ENCODE data around the gene FRMPD4. TPM values are rescaled to one million over a fixed set of nuclear protein-coding genes. Genes with fewer than 3 reads are reported as not detected.
"Not testable (repeated sequence)": the region's sequence is repeated elsewhere in the genome, so short reads cannot be mapped to it uniquely, and the experiment has no call there.

The FRMPD4 gene
- polyA plus RNA-seq, 1 donor from 2014 or later, result not detected

DNA sequence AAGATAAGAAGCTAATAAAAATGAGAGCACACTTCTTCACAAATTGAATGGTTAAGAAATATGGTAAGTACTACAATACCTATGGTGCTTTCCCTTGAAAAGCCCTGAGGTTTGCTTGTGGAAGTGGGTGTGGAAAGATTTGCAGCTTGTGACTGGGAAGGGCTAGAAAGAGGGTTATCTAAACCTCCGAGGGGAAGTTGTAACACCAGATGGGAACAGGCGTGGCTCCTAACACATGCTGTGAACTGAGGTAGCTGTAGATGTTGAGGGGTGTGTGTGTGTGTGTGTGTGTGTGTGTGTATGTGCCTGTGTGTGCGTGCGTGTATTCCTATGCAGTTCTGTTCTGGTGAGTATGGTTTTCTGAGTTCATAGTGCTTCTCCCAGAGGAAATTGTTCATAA, 21.5 kb downstream of the FRMPD4 start:
- H3K27ac Mint-ChIP-seq, result no peak overlapping the region
- H3K9me3 Mint-ChIP-seq, result peaks cover 0 to 1% (median 0%) of the 10 kb centered on the region in 3 donors
- H3K36me3 Mint-ChIP-seq, result no peaks in the 10 kb centered on the region
- H3K4me1 Mint-ChIP-seq, result no peaks in the 10 kb centered on the region
- H3K27me3 Mint-ChIP-seq, result no peaks in the 10 kb centered on the region
- no peak overlapping the region for H3K4me3 Mint-ChIP-seq

- Mint-ChIP-seq H3K4me3 (no peak overlapping the region), H3K4me1 (no peaks in the 10 kb centered on the region), H3K36me3 (no peaks in the 10 kb centered on the region), H3K9me3 (peaks cover 0 to 2% (median 1%) of the 10 kb centered on the region in 3 donors), H3K27me3 (no peaks in the 10 kb centered on the region), H3K27ac (no peak overlapping the region)
These were observed 24.1 kb downstream of the FRMPD4 start for GRCh38 chrX:12162420-12162819.

- H3K9me3 Mint-ChIP-seq, H3K36me3 Mint-ChIP-seq, H3K4me1 Mint-ChIP-seq, H3K27me3 Mint-ChIP-seq, H3K27ac Mint-ChIP-seq, H3K4me3 Mint-ChIP-seq: not testable (repeated sequence)
These were observed 25.9 kb downstream of the FRMPD4 start for GRCh38 chrX:12164180-12164579.

GRCh38 chrX:12170755-12171154, 32.5 kb downstream of the FRMPD4 start:
- no peaks in the 10 kb centered on the region for H3K4me1 Mint-ChIP-seq
- H3K27ac Mint-ChIP-seq, result no peak overlapping the region
- no peak overlapping the region for H3K4me3 Mint-ChIP-seq
- peaks cover 0 to 3% (median 0%) of the 10 kb centered on the region in 3 donors for H3K9me3 Mint-ChIP-seq
- H3K27me3 Mint-ChIP-seq, result peaks cover 1% of the 10 kb centered on the region
- no peaks in the 10 kb centered on the region for H3K36me3 Mint-ChIP-seq

DNA sequence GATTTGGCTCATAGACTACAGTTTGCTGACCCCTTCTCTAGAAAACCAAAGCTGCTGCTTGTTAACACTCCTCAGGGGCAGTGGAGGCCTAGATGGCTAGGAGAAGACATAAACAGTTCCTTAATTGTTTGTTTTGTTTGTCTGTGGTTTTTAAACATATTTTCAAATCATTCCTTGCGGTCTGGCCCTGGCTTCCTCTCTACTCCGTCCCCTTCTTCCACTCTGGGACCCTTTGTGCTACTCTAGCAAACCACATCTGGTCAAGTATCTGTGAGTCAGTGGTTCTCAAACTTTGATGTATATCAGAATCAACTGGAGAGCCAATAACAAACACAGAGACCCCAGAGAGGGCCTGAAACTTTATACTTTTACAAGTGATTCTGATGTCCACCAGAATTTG, 36.1 kb downstream of the FRMPD4 start:
- Mint-ChIP-seq H3K9me3 (peaks cover 0 to 2% (median 0%) of the 10 kb centered on the region in 3 donors), H3K27ac (no peak overlapping the region), H3K36me3 (no peaks in the 10 kb centered on the region), H3K4me3 (no peak overlapping the region), H3K27me3 (peaks cover 1% of the 10 kb centered on the region), H3K4me1 (peaks cover 0 to 2% (median 0%) of the 10 kb centered on the region in 3 donors)

- Mint-ChIP-seq H3K4me3 (no peak overlapping the region), H3K27me3 (no peaks in the 10 kb centered on the region), H3K27ac (no peak overlapping the region), H3K4me1 (no peaks in the 10 kb centered on the region), H3K36me3 (no peaks in the 10 kb centered on the region), H3K9me3 (peaks cover 0 to 2% (median 1%) of the 10 kb centered on the region in 3 donors)
These were observed 58.8 kb downstream of the FRMPD4 start for GRCh38 chrX:12197030-12197429.

DNA sequence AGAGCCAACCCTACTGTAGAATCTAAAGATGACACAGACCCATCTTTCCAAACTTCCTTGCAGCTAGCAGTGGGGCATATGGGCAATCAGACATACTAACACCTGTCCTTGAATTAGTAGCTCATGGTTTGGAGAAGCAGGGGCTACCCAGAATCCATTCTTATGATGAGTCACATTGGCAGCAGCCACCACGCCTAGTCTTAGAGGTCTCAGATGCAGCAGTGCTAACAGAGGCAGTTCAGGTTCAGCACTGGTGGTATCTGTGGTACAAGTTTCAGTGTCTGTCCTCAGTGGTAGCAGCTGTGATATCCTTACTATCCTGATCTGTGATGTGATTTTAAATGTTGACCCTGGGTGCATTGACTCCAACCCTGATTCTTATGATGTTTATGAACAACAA, 68.1 kb downstream of the FRMPD4 start:
- H3K4me1 Mint-ChIP-seq, result no peaks in the 10 kb centered on the region
- H3K4me3 Mint-ChIP-seq, result no peak overlapping the region
- no peak overlapping the region for H3K27ac Mint-ChIP-seq
- no peaks in the 10 kb centered on the region for H3K27me3 Mint-ChIP-seq
- H3K36me3 Mint-ChIP-seq, result peaks cover 2% of the 10 kb centered on the region
- peaks cover 0 to 4% (median 3%) of the 10 kb centered on the region in 3 donors for H3K9me3 Mint-ChIP-seq

DNA sequence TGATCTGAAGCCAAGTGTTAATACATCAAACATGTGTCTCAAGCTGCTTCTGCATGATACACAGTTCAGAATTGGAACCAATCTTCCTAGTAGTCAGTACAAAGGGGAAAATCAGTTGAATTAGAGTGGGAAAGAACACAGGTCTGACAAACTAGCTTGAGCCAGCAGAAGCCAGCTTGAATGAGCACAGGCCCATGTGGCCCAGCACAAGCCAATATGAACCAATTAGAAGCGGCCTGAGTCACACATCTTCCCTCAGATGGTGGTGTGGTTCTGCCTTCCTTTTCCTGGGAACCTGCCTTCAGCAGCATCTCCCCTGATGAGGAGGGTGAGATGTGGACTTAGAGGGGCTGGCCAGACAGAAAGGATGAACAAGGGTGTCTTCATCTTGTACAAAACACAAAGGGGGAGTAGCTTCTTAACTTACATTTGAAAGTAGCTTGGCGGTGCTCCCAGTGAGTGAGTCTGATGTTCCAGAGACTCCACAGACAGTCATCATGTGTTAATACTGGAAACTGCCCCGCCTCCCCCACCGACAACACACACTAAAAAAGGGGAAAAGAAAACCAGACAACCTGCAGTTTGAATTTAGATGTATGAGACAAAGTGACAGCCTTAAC, 72.0 kb downstream of the FRMPD4 start:
- Mint-ChIP-seq H3K27me3 (no peaks in the 10 kb centered on the region), H3K4me3 (no peak overlapping the region), H3K9me3 (peaks cover 0 to 6% (median 3%) of the 10 kb centered on the region in 3 donors), H3K4me1 (no peaks in the 10 kb centered on the region), H3K27ac (no peak overlapping the region), H3K36me3 (peaks cover 2% of the 10 kb centered on the region)

- H3K4me1 Mint-ChIP-seq, result no peaks in the 10 kb centered on the region
- H3K27me3 Mint-ChIP-seq, result no peaks in the 10 kb centered on the region
- H3K36me3 Mint-ChIP-seq, result peaks cover 2% of the 10 kb centered on the region
- H3K4me3 Mint-ChIP-seq, result no peak overlapping the region
- peaks cover 0 to 6% (median 3%) of the 10 kb centered on the region in 3 donors for H3K9me3 Mint-ChIP-seq
- H3K27ac Mint-ChIP-seq, result no peak overlapping the region
These were observed 72.7 kb downstream of the FRMPD4 start for GRCh38 chrX:12210971-12211370.

GRCh38 chrX:12223650-12224049, 85.4 kb downstream of the FRMPD4 start:
- H3K4me3 Mint-ChIP-seq, result no peak overlapping the region
- no peaks in the 10 kb centered on the region for H3K36me3 Mint-ChIP-seq
- H3K9me3 Mint-ChIP-seq, result no peaks in the 10 kb centered on the region
- H3K27ac Mint-ChIP-seq, result no peak overlapping the region
- no peaks in the 10 kb centered on the region for H3K4me1 Mint-ChIP-seq
- H3K27me3 Mint-ChIP-seq, result peaks cover 3% of the 10 kb centered on the region

DNA sequence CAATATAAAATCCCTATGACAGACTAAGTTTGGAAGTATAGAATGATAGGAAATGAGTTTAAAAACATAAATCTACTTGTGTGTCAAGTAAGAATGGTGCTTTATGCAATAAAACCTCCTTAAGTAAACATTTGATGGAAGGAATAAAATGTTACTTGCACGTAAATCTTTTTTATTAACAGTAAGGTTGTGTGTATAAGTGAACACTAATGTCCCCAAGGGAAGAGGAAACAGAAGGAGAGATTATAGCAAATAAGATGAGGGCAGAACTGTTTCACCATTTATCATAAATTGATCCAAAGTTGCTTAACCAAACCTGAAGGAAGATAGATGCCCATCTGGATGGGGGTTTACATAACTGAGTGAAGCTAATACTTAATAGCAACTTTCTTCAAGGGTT, 86.8 kb downstream of the FRMPD4 start:
- no peak overlapping the region for H3K4me3 Mint-ChIP-seq
- no peaks in the 10 kb centered on the region for H3K4me1 Mint-ChIP-seq
- H3K27me3 Mint-ChIP-seq, result peaks cover 3% of the 10 kb centered on the region
- H3K36me3 Mint-ChIP-seq, result no peaks in the 10 kb centered on the region
- H3K9me3 Mint-ChIP-seq, result no peaks in the 10 kb centered on the region
- H3K27ac Mint-ChIP-seq, result no peak overlapping the region

GRCh38 chrX:12227412-12228041, 89.3 kb downstream of the FRMPD4 start:
- H3K36me3 Mint-ChIP-seq, result no peaks in the 10 kb centered on the region
- no peak overlapping the region for H3K4me3 Mint-ChIP-seq

DNA sequence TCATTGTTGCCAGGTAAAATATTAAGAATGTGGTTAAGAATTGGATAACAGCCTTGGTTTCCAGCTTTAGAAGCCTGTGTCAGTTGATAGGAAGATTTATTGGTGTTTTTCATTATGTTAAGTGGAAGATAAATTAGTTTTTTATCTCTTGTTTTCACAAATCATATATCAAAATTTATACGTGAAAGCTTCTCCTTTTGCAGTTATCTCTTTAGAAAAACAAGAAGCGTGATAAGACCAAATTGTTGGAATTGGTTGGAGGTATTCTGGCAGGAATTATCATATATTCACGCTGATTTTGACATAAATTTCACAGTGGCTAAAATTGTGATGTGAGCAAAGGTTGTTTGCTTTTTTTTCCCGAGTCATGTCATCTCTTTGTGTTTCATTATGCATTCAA, 90.6 kb downstream of the FRMPD4 start:
- Mint-ChIP-seq H3K9me3 (peaks cover 0 to 2% (median 0%) of the 10 kb centered on the region in 3 donors), H3K4me1 (peaks cover 0 to 2% (median 0%) of the 10 kb centered on the region in 3 donors), H3K27ac (no peak overlapping the region), H3K27me3 (no peaks in the 10 kb centered on the region), H3K4me3 (no peak overlapping the region), H3K36me3 (no peaks in the 10 kb centered on the region)

More at GRCh38 chrX:12227412-12228041, 89.3 kb downstream of the FRMPD4 start:
- no peak overlapping the region for H3K27ac Mint-ChIP-seq
- H3K27me3 Mint-ChIP-seq, result peaks cover 1% of the 10 kb centered on the region
- H3K9me3 Mint-ChIP-seq, result no peaks in the 10 kb centered on the region
- H3K4me1 Mint-ChIP-seq, result no peaks in the 10 kb centered on the region

DNA sequence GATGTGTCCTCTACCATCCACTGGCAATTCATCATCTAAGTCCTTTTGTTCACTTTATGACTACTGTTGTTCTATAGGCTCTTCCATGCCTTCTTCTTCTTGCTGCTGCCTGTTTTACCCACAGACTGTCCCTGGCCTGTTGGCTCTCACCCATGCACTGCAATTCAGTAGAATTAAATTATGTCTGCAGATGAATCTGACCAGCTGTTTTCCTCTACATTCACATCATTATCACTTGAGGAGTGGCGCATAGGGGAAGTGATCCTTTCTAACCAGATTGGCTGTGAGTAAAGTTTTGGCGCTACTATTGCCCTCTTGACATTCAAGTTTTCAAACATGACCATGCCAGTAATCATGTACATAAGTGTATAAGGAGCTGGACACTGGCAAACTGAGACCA, 91.7 kb downstream of the FRMPD4 start:
- Mint-ChIP-seq H3K4me3 (no peak overlapping the region), H3K36me3 (no peaks in the 10 kb centered on the region), H3K27me3 (peaks cover 2% of the 10 kb centered on the region), H3K27ac (no peak overlapping the region), H3K4me1 (peaks cover 0 to 4% (median 0%) of the 10 kb centered on the region in 3 donors), H3K9me3 (peaks cover 0 to 2% (median 0%) of the 10 kb centered on the region in 3 donors)

GRCh38 chrX:12234534-12235329, 96.5 kb downstream of the FRMPD4 start:
- H3K27ac Mint-ChIP-seq, result no peak overlapping the region
- no peak overlapping the region for H3K4me3 Mint-ChIP-seq
- peaks cover 0 to 2% (median 0%) of the 10 kb centered on the region in 3 donors for H3K9me3 Mint-ChIP-seq
- peaks cover 7% of the 10 kb centered on the region for H3K27me3 Mint-ChIP-seq
- no peaks in the 10 kb centered on the region for H3K36me3 Mint-ChIP-seq
- peaks cover 0 to 4% (median 0%) of the 10 kb centered on the region in 3 donors for H3K4me1 Mint-ChIP-seq
